Upper lobe of left lung (tissue), 4 donors: ENCODE measurements around the gene TMED10.

ENCODE experiments used
- POLR2A ChIP-seq, 4 donors: fragments of 450-650 bp; IDR thresholded peaks; one replicate each; pipeline ENCODE4 v1.5.1; 2016 to 2017; ENCODE audit warnings: antibody characterized with exemption in 4 of 4, mild to moderate bottlenecking in 2 of 4
- POLR2AphosphoS5 ChIP-seq, 2 donors: sonication (generic); formaldehyde crosslinking; IDR thresholded peaks; one replicate each; pipeline ENCODE4 v1.5.1; 2017; ENCODE audit warnings: antibody characterized with exemption in 2 of 2
- TF ChIP-seq, protein P1 (sequence below), 6 experiments: fragments of 450-650 bp in 4 of 6; fragments of 200-600 bp in 2 of 6; sonication (generic) in 2 of 6; IDR thresholded peaks; one replicate each; pipeline ENCODE4 v1.5.1; 2016 to 2019; ENCODE audit warnings: antibody characterized with exemption in 6 of 6

- TF ChIP-seq, protein P1, sequence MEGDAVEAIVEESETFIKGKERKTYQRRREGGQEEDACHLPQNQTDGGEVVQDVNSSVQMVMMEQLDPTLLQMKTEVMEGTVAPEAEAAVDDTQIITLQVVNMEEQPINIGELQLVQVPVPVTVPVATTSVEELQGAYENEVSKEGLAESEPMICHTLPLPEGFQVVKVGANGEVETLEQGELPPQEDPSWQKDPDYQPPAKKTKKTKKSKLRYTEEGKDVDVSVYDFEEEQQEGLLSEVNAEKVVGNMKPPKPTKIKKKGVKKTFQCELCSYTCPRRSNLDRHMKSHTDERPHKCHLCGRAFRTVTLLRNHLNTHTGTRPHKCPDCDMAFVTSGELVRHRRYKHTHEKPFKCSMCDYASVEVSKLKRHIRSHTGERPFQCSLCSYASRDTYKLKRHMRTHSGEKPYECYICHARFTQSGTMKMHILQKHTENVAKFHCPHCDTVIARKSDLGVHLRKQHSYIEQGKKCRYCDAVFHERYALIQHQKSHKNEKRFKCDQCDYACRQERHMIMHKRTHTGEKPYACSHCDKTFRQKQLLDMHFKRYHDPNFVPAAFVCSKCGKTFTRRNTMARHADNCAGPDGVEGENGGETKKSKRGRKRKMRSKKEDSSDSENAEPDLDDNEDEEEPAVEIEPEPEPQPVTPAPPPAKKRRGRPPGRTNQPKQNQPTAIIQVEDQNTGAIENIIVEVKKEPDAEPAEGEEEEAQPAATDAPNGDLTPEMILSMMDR (IDR thresholded peaks at IDR 0.05): no peak
- peak in 1 of 4 donors; percentile 33 for TF ChIP-seq POLR2A (IDR thresholded peaks at IDR 0.05)
- TF ChIP-seq POLR2AphosphoS5 (IDR thresholded peaks at IDR 0.05): peak; percentile 38 to 66
These were observed 12.3 kb upstream of the TMED10 start for GRCh38 chr14:75188520-75189268.
